CD14-positive monocyte (primary cell): ENCODE measurements around the gene MTA1. TPM values are rescaled to one million over a fixed set of nuclear protein-coding genes. Genes with fewer than 3 reads are reported as not detected.
A peak's percentile ranks its signal among the peaks of the same experiment; 100 is the strongest.

Experiments used
- DNase-seq, 3 donors: peaks; one replicate each; pipeline ENCODE4 v3.0.0-alpha.2; 2011 to 2022
- H2AFZ ChIP-seq: 2 replicates; pipeline ENCODE4 v1.6.0; 2012; ENCODE audit warnings: mild to moderate bottlenecking, low read depth, low read length, inconsistent platforms; ENCODE audit not compliant: insufficient read depth, poor library complexity, severe bottlenecking
- H3K27ac ChIP-seq, 2 donors: 1 replicate in 1 of 2; 2 replicates in 1 of 2; pipeline ENCODE4 v1.5.1; 2012 to 2013; ENCODE audit warnings: low read length in 2 of 2, control low read depth in 1 of 2, inconsistent platforms in 1 of 2, low read depth in 1 of 2, mild to moderate bottlenecking in 1 of 2
- H3K27me3 ChIP-seq, 2 donors: one replicate each; pipeline versions ENCODE4 v1.6.0 to v1.6.1; 2011 to 2013; ENCODE audit warnings: low read length in 2 of 2; ENCODE audit not compliant: control insufficient read depth in 2 of 2, insufficient read depth in 2 of 2
- H3K36me3 ChIP-seq, 2 donors: replicated peaks in 1 of 2; 1 replicate in 1 of 2; 2 replicates in 1 of 2; pipeline versions ENCODE4 v1.5.1 to v1.6.1; 2012 to 2013; ENCODE audit warnings: low read length in 2 of 2, control low read depth in 1 of 2, inconsistent platforms in 1 of 2, mild to moderate bottlenecking in 1 of 2; ENCODE audit not compliant: insufficient read depth in 2 of 2, control insufficient read depth in 1 of 2
- H3K4me1 ChIP-seq, 2 donors: 1 replicate in 1 of 2; 2 replicates in 1 of 2; pipeline versions ENCODE4 v1.5.1 to v1.6.1; 2012 to 2013; ENCODE audit warnings: low read length in 2 of 2, control low read depth in 1 of 2, inconsistent platforms in 1 of 2, mild to moderate bottlenecking in 1 of 2, moderate library complexity in 1 of 2; ENCODE audit not compliant: insufficient read depth in 2 of 2, control insufficient read depth in 1 of 2
- H3K4me2 ChIP-seq: replicated peaks from 2 replicates; pipeline ENCODE3; 2012; ENCODE audit warnings: low read length, moderate library complexity, mild to moderate bottlenecking; ENCODE audit not compliant: poor library complexity, severe bottlenecking; ENCODE audit errors: extremely low read depth
- H3K4me3 ChIP-seq, 3 experiments: fragments of 200-600 bp in 1 of 3; sonication (generic) in 1 of 3; replicated peaks in 1 of 3; 1 replicate in 2 of 3; 2 replicates in 1 of 3; pipeline ENCODE4 v1.5.1; 2011 to 2013; ENCODE audit warnings: low read length in 3 of 3, mild to moderate bottlenecking in 3 of 3, control low read depth in 2 of 3, low read depth in 2 of 3, inconsistent platforms in 1 of 3, moderate library complexity in 1 of 3
- H3K79me2 ChIP-seq: 2 replicates; pipeline ENCODE4 v1.6.0; 2012; ENCODE audit warnings: mild to moderate bottlenecking, control low read depth, inconsistent platforms, low read length, moderate library complexity; ENCODE audit not compliant: insufficient read depth
- H3K9ac ChIP-seq: 2 replicates; pipeline ENCODE4 v1.6.0; 2017; ENCODE audit warnings: low read length, mild to moderate bottlenecking; ENCODE audit not compliant: insufficient read depth, poor library complexity, severe bottlenecking
- H3K9me3 ChIP-seq, 2 donors: replicated peaks in 1 of 2; 1 replicate in 1 of 2; 2 replicates in 1 of 2; pipeline versions ENCODE4 v1.5.1 to v1.6.1; 2012 to 2013; ENCODE audit warnings: low read length in 2 of 2, control low read depth in 1 of 2; ENCODE audit not compliant: control insufficient read depth in 1 of 2, insufficient read depth in 1 of 2
- H4K20me1 ChIP-seq: 2 replicates; pipeline ENCODE4 v1.6.0; 2012; ENCODE audit warnings: mild to moderate bottlenecking, low read length, control low read depth, moderate library complexity; ENCODE audit not compliant: insufficient read depth
- H3K27ac Mint-ChIP-seq, 7 donors: one replicate each; pipeline ENCODE4 v1.8.0; 2020; ENCODE audit warnings: mild to moderate bottlenecking in 7 of 7, mixed read lengths in 7 of 7, moderate library complexity in 6 of 7, inconsistent platforms in 2 of 7
- H3K27me3 Mint-ChIP-seq, 3 donors: one replicate each; pipeline ENCODE4 v1.8.0; 2021 to 2022; ENCODE audit warnings: low read depth in 3 of 3, mild to moderate bottlenecking in 3 of 3, mixed read lengths in 3 of 3, moderate library complexity in 3 of 3, inconsistent platforms in 1 of 3
- H3K36me3 Mint-ChIP-seq, 2 donors: one replicate each; pipeline ENCODE4 v1.8.0; 2020; ENCODE audit warnings: mixed read lengths in 2 of 2, inconsistent platforms in 1 of 2, mild to moderate bottlenecking in 1 of 2
- H3K4me1 Mint-ChIP-seq: one replicate; pipeline ENCODE4 v1.8.0; 2020; ENCODE audit warnings: mild to moderate bottlenecking, mixed read lengths
- H3K4me3 Mint-ChIP-seq, 2 donors: one replicate each; pipeline ENCODE4 v1.8.0; 2020; ENCODE audit warnings: mild to moderate bottlenecking in 2 of 2, mixed read lengths in 2 of 2, moderate library complexity in 1 of 2
- H3K9me3 Mint-ChIP-seq, 7 donors: one replicate each; pipeline ENCODE4 v1.8.0; 2020 to 2022; ENCODE audit warnings: mixed read lengths in 7 of 7, mild to moderate bottlenecking in 6 of 7, moderate library complexity in 6 of 7, inconsistent platforms in 2 of 7
- WGBS: methylation state at CpG from one replicate; pipeline ENCODE4 v1.1.5; 2013; ENCODE audit warnings: missing lambda C conversion rate; ENCODE audit not compliant: insufficient coverage; 5-methylcytosine and 5-hydroxymethylcytosine counted together
- intact Hi-C, 2 donors: fragments of 100-400 bp; cut with micrococcal nuclease; formaldehyde crosslinking; loops; one replicate each; pipeline versions ENCODE4 v1.15.0 to v1.15.1; 2023
- polyA plus RNA-seq, 3 donors: library from polyadenylated mRNA; depleted of rRNA in 1 of 3; unstranded in 2 of 3; stranded (reverse) in 1 of 3; fragments of 300-500 nt in 2 of 3; fragments of >200 nt in 1 of 3; fragmentation: Illumina TruSeq in 2 of 3; gene quantifications; 1 replicate in 2 of 3; 2 replicates in 1 of 3; pipeline ENCODE4 v1.2.3, GENCODE V29; 2012 to 2021
- TF ChIP-seq, protein P1 (sequence below): fragments of 200-600 bp; IDR thresholded peaks from one replicate; pipeline ENCODE4 v1.8.0; 2022; ENCODE audit warnings: antibody characterized with exemption, mild to moderate bottlenecking

MTA1 gene
- polyA plus RNA-seq, 3 donors, result 0.91 to 102 (median 2.0) TPM

DNA sequence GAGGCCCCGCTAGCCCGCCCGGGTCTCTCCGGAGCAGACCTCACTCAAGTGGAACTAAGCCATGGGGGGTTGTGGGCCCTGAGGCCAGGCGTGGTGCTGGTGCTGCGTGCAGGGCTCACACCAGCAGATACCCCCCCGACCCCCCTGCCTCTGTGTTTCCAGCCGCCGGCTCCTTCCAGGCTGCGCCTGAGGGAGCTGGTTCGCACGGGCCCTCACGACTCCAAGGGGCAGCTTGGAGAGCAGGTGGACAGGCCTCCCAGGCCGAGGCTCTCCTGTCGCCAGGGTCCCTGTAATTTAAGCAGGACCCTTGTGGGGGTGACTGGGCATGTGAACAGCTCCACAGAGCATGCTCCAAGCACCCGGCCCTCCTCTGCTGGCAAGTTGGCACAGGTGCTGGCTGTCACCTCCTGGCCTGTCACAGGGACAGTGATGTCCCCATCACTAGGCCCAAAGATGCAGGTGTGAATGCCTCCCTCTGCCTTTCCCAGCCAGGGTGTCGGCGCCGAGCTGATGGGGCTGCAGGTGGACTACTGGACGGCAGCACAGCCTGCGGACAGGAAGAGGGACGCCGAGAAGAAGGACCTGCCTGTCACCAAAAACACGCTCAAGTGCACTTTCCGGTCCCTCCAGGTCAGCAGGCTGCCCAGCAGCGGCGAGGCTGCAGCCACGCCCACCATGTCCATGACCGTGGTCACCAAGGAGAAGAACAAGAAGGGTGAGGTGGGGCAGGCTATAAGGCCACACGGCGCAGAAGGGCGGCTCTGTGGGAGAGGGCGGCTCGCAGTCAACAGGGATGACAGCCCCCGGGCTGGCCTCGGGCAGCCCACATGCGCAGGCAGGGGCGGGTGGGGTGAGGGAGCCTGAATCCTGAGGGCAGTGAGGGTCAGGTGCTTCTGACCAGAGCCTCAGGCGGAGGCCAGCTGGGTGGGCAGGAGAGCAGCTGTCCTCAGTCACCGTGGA, 27.2 kb upstream of the MTA1 start:
- no peak overlapping the region for H3K9ac ChIP-seq
- peak overlapping the region; percentile 85 to 96 for H3K27ac ChIP-seq
- no peaks in the 10 kb centered on the region for H3K36me3 ChIP-seq
- 96% methylated on average over 40 of the region's 40 CpGs for WGBS
- Mint-ChIP-seq H3K36me3 (peaks cover 0 to 18% of the 10 kb centered on the region in 2 donors), H3K4me3 (no peak overlapping the region), H3K9me3 (no peaks in the 10 kb centered on the region), H3K4me1 (peaks cover 81% of the 10 kb centered on the region), H3K27me3 (no peaks in the 10 kb centered on the region), H3K27ac (peak overlapping the region; percentile 70 to 94 (median 91))
- H3K27me3 ChIP-seq, result no peaks in the 10 kb centered on the region
- no peak overlapping the region for H2AFZ ChIP-seq
- no peaks in the 10 kb centered on the region for H3K9me3 ChIP-seq
- H4K20me1 ChIP-seq, result no peaks in the 10 kb centered on the region
- H3K4me3 ChIP-seq, result peak overlapping the region in 1 of 3 experiments; percentile 22
- no peak overlapping the region for H3K4me2 ChIP-seq
- DNase-seq, result no peak
- peaks cover 98 to 100% of the 10 kb centered on the region in 2 donors for H3K4me1 ChIP-seq
- intact Hi-C loops, result no loop called here
- H3K79me2 ChIP-seq, result no peaks in the 10 kb centered on the region
- TF ChIP-seq, protein P1, sequence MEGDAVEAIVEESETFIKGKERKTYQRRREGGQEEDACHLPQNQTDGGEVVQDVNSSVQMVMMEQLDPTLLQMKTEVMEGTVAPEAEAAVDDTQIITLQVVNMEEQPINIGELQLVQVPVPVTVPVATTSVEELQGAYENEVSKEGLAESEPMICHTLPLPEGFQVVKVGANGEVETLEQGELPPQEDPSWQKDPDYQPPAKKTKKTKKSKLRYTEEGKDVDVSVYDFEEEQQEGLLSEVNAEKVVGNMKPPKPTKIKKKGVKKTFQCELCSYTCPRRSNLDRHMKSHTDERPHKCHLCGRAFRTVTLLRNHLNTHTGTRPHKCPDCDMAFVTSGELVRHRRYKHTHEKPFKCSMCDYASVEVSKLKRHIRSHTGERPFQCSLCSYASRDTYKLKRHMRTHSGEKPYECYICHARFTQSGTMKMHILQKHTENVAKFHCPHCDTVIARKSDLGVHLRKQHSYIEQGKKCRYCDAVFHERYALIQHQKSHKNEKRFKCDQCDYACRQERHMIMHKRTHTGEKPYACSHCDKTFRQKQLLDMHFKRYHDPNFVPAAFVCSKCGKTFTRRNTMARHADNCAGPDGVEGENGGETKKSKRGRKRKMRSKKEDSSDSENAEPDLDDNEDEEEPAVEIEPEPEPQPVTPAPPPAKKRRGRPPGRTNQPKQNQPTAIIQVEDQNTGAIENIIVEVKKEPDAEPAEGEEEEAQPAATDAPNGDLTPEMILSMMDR, result no peak

DNA sequence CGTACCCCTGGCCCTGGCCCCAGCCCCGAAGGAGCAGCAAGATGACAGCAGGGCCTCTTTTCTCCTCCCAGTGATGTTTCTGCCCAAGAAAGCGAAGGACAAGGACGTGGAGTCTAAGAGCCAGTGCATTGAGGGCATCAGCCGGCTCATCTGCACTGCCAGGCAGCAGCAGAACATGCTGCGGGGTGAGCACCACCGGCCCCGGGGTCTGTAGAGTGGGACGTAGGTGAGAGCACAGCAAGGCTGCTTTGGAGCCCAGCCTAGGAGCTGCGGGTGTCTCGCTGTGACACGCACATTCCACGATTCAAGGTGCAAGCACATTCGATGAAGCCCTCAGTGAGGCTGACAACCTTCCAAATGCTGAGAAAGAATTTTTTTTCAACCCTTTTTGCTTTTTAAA, 26.5 kb upstream of the MTA1 start:
- H3K27me3 ChIP-seq, result no peaks in the 10 kb centered on the region
- no peaks in the 10 kb centered on the region for H3K36me3 ChIP-seq
- H3K79me2 ChIP-seq, result no peaks in the 10 kb centered on the region
- no peaks in the 10 kb centered on the region for H3K9me3 ChIP-seq
- H3K4me3 Mint-ChIP-seq, result no peak overlapping the region
- no peaks in the 10 kb centered on the region for H4K20me1 ChIP-seq
- H3K4me1 ChIP-seq, result peaks cover 97 to 100% of the 10 kb centered on the region in 2 donors
- TF ChIP-seq, protein P1, result no peak
- DNase-seq, result no peak
- H3K36me3 Mint-ChIP-seq, result peaks cover 0 to 15% of the 10 kb centered on the region in 2 donors
- no peak overlapping the region for H3K4me2 ChIP-seq
- H3K27me3 Mint-ChIP-seq, result no peaks in the 10 kb centered on the region
- no peak overlapping the region for H2AFZ ChIP-seq
- peak overlapping the region in 1 of 3 experiments; percentile 22 for H3K4me3 ChIP-seq
- H3K27ac ChIP-seq, result peak overlapping the region; percentile 85 to 96
- 96% methylated on average over 14 of the region's 14 CpGs for WGBS
- H3K9ac ChIP-seq, result no peak overlapping the region
- H3K27ac Mint-ChIP-seq, result peak overlapping the region; percentile 84 to 94 (median 91)
- intact Hi-C loops, result no loop called here
- no peaks in the 10 kb centered on the region for H3K9me3 Mint-ChIP-seq
- peaks cover 78% of the 10 kb centered on the region for H3K4me1 Mint-ChIP-seq
